Activated T-cell treated with anti-CD3 and anti-CD28 coated beads for 4 hours (primary cell): ENCODE data around the gene B4GALT6.

Experiments used
- DNase-seq: peaks from one replicate; pipeline ENCODE4 v3.0.0-alpha.2; 2020

B4GALT6 gene

DNA sequence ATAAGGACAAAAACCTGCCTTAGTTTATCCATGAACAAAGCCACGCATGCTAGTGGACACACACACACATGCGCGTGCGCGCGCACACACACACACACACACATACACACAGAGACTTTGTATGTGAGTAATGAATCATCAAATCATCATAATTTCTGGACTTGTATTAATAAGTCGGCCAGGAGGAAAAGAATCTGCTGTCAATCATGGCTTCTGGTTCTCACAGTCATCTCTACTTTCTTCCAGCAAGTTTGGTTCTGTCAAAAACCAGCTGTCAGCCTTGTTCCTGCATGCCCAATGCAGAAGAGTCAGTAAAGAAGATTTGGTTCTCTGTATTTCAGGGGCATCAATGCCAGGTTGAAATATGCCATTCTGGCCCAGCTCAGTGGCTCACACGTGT lies 93.8 kb downstream of the B4GALT6 start:
- no peak for DNase-seq

GRCh38 chr18:31587529-31587928 lies 96.9 kb downstream of the B4GALT6 start:
- DNase-seq: no peak

- DNase-seq: no peak
These were observed 97.8 kb downstream of the B4GALT6 start for GRCh38 chr18:31586616-31587015.

DNA sequence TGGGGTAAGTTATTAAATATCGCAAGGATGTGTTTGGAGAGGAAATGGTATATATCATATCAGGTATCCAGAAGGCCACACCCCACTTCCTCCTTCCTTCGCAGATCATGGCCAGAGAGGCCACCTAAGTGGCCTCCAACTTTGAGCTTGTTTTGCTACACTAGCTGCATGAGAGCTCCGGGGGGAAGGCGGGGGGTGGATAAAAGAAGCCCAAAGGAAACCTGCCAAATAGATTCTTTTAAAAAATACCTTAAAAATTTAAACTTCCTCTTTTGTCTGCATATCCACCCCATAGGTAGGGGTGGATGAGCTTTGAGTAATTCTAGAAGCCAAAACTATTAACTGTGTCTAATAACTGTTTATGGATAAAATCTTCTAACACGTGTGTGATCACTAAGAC lies 98.4 kb downstream of the B4GALT6 start:
- no peak for DNase-seq

- no peak for DNase-seq
These were observed 101.1 kb downstream of the B4GALT6 start for GRCh38 chr18:31583185-31583854.

DNA sequence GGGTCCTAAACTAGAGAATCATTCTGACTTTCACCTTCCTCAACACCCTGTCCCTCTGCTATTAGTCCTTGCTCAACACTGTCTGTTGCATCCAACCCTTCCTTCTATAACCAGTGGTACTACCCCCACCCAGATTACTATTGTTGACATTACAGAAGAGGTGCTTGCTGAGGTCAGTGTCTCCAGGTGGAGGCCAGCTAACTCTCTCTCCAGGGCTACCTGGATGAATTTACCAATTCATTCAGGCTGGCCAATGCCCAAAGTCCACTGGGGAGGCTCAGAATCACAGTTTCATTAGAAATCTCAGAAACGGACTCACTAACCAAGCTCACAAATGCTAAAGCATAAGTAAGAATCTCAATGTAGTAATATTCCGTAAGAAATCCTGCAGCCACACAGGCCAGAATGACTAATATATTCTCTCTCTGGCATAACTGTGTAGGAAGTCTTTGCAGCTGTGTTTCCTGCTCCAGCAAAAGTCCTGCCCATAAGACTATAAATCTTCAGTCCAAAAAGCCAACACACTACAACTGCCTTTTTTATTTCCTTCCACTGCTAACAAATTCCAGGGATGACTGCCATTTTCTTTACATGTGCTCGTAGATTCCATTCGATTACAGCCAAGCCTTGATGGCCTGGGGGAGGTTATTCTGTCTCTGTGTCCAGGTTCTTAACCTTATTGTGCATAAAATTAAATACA lies 102.7 kb downstream of the B4GALT6 start:
- no peak for DNase-seq

DNA sequence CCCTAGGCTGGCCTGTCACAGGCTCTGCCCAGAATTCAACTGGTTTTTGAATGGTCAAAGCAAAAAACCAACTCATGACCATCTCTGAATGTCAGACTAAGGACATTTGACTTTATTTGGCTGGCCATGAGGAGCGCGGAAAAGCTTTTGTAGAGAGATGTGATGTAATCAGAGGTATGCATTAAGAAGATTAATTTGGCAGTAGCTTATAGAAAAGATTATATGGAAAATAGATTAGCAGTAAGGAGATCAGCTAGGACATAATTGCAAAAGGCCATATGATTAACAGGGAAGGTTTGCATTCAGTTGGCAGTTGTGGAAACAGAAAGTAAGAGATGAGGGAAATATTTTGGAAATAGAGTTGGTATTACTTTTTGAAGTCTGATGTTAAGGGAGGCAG lies 105.0 kb downstream of the B4GALT6 start:
- no peak for DNase-seq

DNA sequence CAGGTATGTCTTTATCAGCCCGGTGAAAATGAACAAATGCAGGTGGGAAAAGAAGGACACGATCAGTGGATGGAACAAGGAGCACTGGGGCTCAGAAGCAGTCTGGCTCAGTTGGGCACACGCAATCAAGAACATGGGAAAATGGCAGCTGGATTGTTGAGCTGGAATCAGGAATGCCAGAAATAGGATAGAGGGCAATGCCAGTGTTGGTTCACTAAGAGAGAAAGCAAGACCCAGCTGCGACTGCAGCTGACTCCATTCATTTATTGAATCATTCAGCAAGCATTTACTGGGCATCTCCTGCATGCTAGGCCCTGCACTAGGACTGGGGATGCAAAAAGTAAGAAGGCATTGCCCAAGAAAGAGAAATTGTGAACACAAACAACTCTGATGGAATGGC lies 106.3 kb downstream of the B4GALT6 start:
- no peak for DNase-seq

DNA sequence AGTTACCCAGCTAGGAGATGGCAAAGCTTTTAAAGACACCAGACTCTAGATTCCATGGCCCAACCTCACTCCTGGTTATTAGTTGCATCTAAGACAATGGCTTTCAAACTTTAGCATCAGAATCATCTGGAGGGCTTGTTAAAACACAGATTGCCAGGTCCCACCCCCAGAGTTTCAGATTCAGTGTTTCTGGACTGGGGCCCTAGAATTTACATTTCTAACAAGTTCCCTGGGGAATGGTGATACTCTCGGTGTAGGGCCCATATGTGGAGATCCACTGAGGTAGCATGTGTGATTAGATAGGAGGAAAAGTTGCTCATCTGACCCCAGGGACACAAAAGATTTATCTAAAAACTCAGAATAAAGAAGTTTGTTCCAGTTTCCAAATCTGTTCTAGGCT lies 107.2 kb downstream of the B4GALT6 start:
- DNase-seq: no peak

GRCh38 chr18:31576670-31577069 lies 107.7 kb downstream of the B4GALT6 start:
- DNase-seq: no peak

- DNase-seq: no peak
These were observed 108.7 kb downstream of the B4GALT6 start for GRCh38 chr18:31575515-31576257.

GRCh38 chr18:31574359-31574758 lies 110.0 kb downstream of the B4GALT6 start:
- DNase-seq: no peak
